Esophagus muscularis mucosa (tissue), 4 donors: ENCODE data around the gene SPIN4. TPM values are rescaled to one million over a fixed set of nuclear protein-coding genes. Genes with fewer than 3 reads are reported as not detected.

Source experiments
- DNase-seq: peaks from one replicate; pipeline ENCODE4 v3.0.0-alpha.2; 2017; ENCODE audit errors: extremely low spot score
- H3K27ac ChIP-seq, 4 donors: fragments of 200-600 bp; sonication (generic); replicated peaks in 1 of 4; 1 replicate in 3 of 4; 2 replicates in 1 of 4; pipeline ENCODE4 v1.5.1; 2016 to 2019; ENCODE audit warnings: mild to moderate bottlenecking in 1 of 4
- H3K27me3 ChIP-seq, 4 donors: fragments of 200-600 bp; sonication (generic); one replicate each; pipeline versions ENCODE4 v1.5.1 to v1.6.0; 2016 to 2019
- H3K36me3 ChIP-seq, 4 donors: fragments of 200-600 bp; sonication (generic); one replicate each; pipeline ENCODE4 v1.5.1; 2016 to 2019
- H3K4me1 ChIP-seq, 4 donors: fragments of 200-600 bp; sonication (generic); one replicate each; pipeline ENCODE4 v1.5.1; 2016 to 2019
- H3K4me3 ChIP-seq, 4 donors: fragments of 200-600 bp; sonication (generic); 1 replicate in 2 of 4; 2 replicates in 2 of 4; pipeline ENCODE4 v1.5.1; 2016 to 2019; ENCODE audit warnings: mild to moderate bottlenecking in 4 of 4, moderate library complexity in 1 of 4
- H3K9me3 ChIP-seq, 4 donors: fragments of 200-600 bp; sonication (generic); 1 replicate in 3 of 4; 2 replicates in 1 of 4; pipeline ENCODE4 v1.5.1; 2016 to 2019
- CTCF ChIP-seq, 3 experiments: fragments of 200-600 bp in 2 of 3; fragments of 450-650 bp in 1 of 3; sonication (generic) in 2 of 3; IDR thresholded peaks; one replicate each; pipeline ENCODE4 v1.5.1; 2017 to 2019; ENCODE audit warnings: antibody characterized with exemption in 3 of 3, mild to moderate bottlenecking in 2 of 3, moderate library complexity in 1 of 3
- EP300 ChIP-seq: sonication (generic); formaldehyde crosslinking; IDR thresholded peaks from one replicate; pipeline ENCODE4 v1.6.1; 2017; ENCODE audit warnings: antibody characterized with exemption
- POLR2A ChIP-seq: fragments of 450-650 bp; IDR thresholded peaks from one replicate; pipeline ENCODE4 v1.6.1; 2017; ENCODE audit warnings: antibody characterized with exemption, moderate library complexity, mild to moderate bottlenecking, low read depth
- POLR2AphosphoS5 ChIP-seq, 2 donors: sonication (generic); formaldehyde crosslinking; IDR thresholded peaks; one replicate each; pipeline ENCODE4 v1.6.1; 2017; ENCODE audit warnings: antibody characterized with exemption in 2 of 2
- whole genome bisulfite sequencing: methylation state at CpG from one replicate; pipeline ENCODE4 v1.1.5; 2018; 5-methylcytosine and 5-hydroxymethylcytosine counted together
- intact Hi-C: fragments of 100-400 bp; cut with DNase I; formaldehyde crosslinking; loops from one replicate; pipeline ENCODE4 v1.15.1; 2023
- total RNA-seq, 4 donors: library from RNA; depleted of rRNA; stranded (reverse); fragments of >200 nt; gene quantifications; one replicate each; pipeline versions ENCODE4 v1.1.0 to v1.2.1, GENCODE V29; 2016

SPIN4 gene
- total RNA-seq, 4 donors from 2014 or later = 1.4 to 5.0 (median 2.0) TPM

GRCh38 chrX:63330681-63331080 is 20.5 kb downstream of the SPIN4 start:
- H3K4me3 ChIP-seq = no peak overlapping the region
- H3K9me3 ChIP-seq = no peaks in the 10 kb centered on the region
- H3K4me1 ChIP-seq = no peaks in the 10 kb centered on the region
- no peak overlapping the region for H3K27ac ChIP-seq
- intact Hi-C loops = no loop called here
- 68% methylated on average over 8 of the region's 8 CpGs for WGBS
- H3K27me3 ChIP-seq = no peaks in the 10 kb centered on the region
- DNase-seq = no peak
- no peaks in the 10 kb centered on the region for H3K36me3 ChIP-seq
- TF ChIP-seq POLR2AphosphoS5 (IDR thresholded peaks at IDR 0.05) (no peak), POLR2A (no peak), EP300 (no peak), CTCF (IDR thresholded peaks at IDR 0.05) (no peak)

- H3K4me1 ChIP-seq = no peaks in the 10 kb centered on the region
- no peaks in the 10 kb centered on the region for H3K36me3 ChIP-seq
- H3K4me3 ChIP-seq = no peak overlapping the region
- DNase-seq = no peak
- no peaks in the 10 kb centered on the region for H3K27me3 ChIP-seq
- no peak overlapping the region for H3K27ac ChIP-seq
- intact Hi-C loops = no loop called here
- H3K9me3 ChIP-seq = no peaks in the 10 kb centered on the region
- 84% methylated on average over 2 of the region's 2 CpGs for WGBS
- TF ChIP-seq POLR2AphosphoS5 (IDR thresholded peaks at IDR 0.05) = no peak
- no peak for TF ChIP-seq POLR2A
- no peak for TF ChIP-seq EP300
- no peak for TF ChIP-seq CTCF (IDR thresholded peaks at IDR 0.05)
These were observed 23.3 kb downstream of the SPIN4 start for GRCh38 chrX:63327788-63328187.

- intact Hi-C loops = no loop called here
- Histone ChIP-seq H3K27ac (no peak overlapping the region), H3K4me3 (no peak overlapping the region), H3K4me1 (no peaks in the 10 kb centered on the region), H3K27me3 (no peaks in the 10 kb centered on the region), H3K36me3 (no peaks in the 10 kb centered on the region), H3K9me3 (no peaks in the 10 kb centered on the region)
- TF ChIP-seq EP300 = no peak
- WGBS = 91% methylated on average over 13 of the region's 13 CpGs
- DNase-seq = no peak
These were observed 51.5 kb downstream of the SPIN4 start for GRCh38 chrX:63299596-63299995.
